ENCODE measurements around the gene MUC20. TPM values are rescaled to one million over a fixed set of nuclear protein-coding genes. Genes with fewer than 3 reads are reported as not detected.
A peak's percentile ranks its signal among the peaks of the same experiment; 100 is the strongest.

MUC20 gene
- total RNA-seq, 1 experiment from 2014 or later: 176 TPM

GRCh38 chr3:195703776-195704175 is 17.0 kb upstream of the MUC20 start:
- POLR2A ChIA-PET (ENCODE audit: unreplicated experiment): interaction anchor here (0.6 kb wide), 1 partner anchor 13 kb away, joined by 3 read pairs; no protein-coding TSS in a partner anchor
- no peak overlapping the region for H3K4me2 ChIP-seq
- no TSS peak for BruUV-seq (replicated peaks)

GRCh38 chr3:195704433-195704999 is 16.3 kb upstream of the MUC20 start:
- H3K9me3 ChIP-seq (ENCODE audit: insufficient read depth, low read depth): no peaks in the 10 kb centered on the region
- H3K4me1 ChIP-seq (replicated peaks; ENCODE audit: insufficient read depth): peaks cover 5% of the 10 kb centered on the region
- H3K4me2 ChIP-seq: no peak overlapping the region
- H3K9me2 ChIP-seq (ENCODE audit: insufficient read depth): no peaks in the 10 kb centered on the region
- no peaks in the 10 kb centered on the region for H3K27me3 ChIP-seq (ENCODE audit: insufficient read depth, low read depth)
- H4K20me1 ChIP-seq (ENCODE audit: insufficient read depth): no peaks in the 10 kb centered on the region
- H3K36me3 ChIP-seq (ENCODE audit: low read depth): peaks cover 6% of the 10 kb centered on the region; the same call in 1 of the 2 replicates
- H2AFZ ChIP-seq: no peak overlapping the region
- TF ChIP-seq EZH2 (IDR thresholded peaks at IDR 0.05; ENCODE audit: low read depth) (no peak), CTCF (conservative IDR thresholded peaks at IDR 0.05) (no peak)
- DNase-seq: peak in 1 of 2 experiments; percentile 36
- intact Hi-C loops (cut with micrococcal nuclease; ENCODE audit: unreplicated experiment): no loop called here
- H3F3A ChIP-seq (ENCODE audit: insufficient read depth, low read depth): peaks cover 39% of the 10 kb centered on the region; the same call in 1 of the 2 replicates
- no peak overlapping the region for H3K4me3 ChIP-seq
- no TSS peak for BruUV-seq (replicated peaks)
- no peak overlapping the region for H3K27ac ChIP-seq
- ChIA-PET POLR2A (ENCODE audit: unreplicated experiment) (interaction anchor here (0.6 kb wide), 1 partner anchor 1748 kb away, joined by 5 read pairs; no protein-coding TSS in a partner anchor), CTCF (no interaction called here)
- no peaks in the 10 kb centered on the region for H3K79me2 ChIP-seq (ENCODE audit: low read depth)

More at GRCh38 chr3:195703776-195704175, 17.0 kb upstream of the MUC20 start:
- Histone ChIP-seq H2AFZ (no peak overlapping the region), H3K4me1 (replicated peaks; ENCODE audit: insufficient read depth) (peaks cover 12% of the 10 kb centered on the region), H3F3A (ENCODE audit: insufficient read depth, low read depth) (peaks cover 46% of the 10 kb centered on the region), H3K9me2 (ENCODE audit: insufficient read depth) (no peaks in the 10 kb centered on the region), H3K4me3 (no peak overlapping the region), H3K9me3 (ENCODE audit: insufficient read depth, low read depth) (no peaks in the 10 kb centered on the region), H3K27ac (no peak overlapping the region), H3K27me3 (ENCODE audit: insufficient read depth, low read depth) (no peaks in the 10 kb centered on the region), H3K79me2 (ENCODE audit: low read depth) (no peaks in the 10 kb centered on the region), H4K20me1 (ENCODE audit: insufficient read depth) (no peaks in the 10 kb centered on the region), H3K36me3 (ENCODE audit: low read depth) (peaks cover 6% of the 10 kb centered on the region; the same call in 1 of the 2 replicates)
- TF ChIP-seq CTCF (conservative IDR thresholded peaks at IDR 0.05): no peak
- TF ChIP-seq EZH2 (IDR thresholded peaks at IDR 0.05; ENCODE audit: low read depth): no peak
- intact Hi-C loops (cut with micrococcal nuclease; ENCODE audit: unreplicated experiment): no loop called here
- CTCF ChIA-PET: interaction anchor here (0.8 kb wide), 1 partner anchor 17 kb away, joined by 5 read pairs; the partner anchor contains the start of gene MUC20
- peak in 1 of 2 experiments; percentile 31 for DNase-seq

GRCh38 chr3:195705081-195705991 is 15.4 kb upstream of the MUC20 start:
- no peaks in the 10 kb centered on the region; the same call in 1 of the 2 replicates for H3K36me3 ChIP-seq (ENCODE audit: low read depth)
- no peaks in the 10 kb centered on the region for H3K79me2 ChIP-seq (ENCODE audit: low read depth)
- no peak overlapping the region for H3K4me2 ChIP-seq
- POLR2A ChIA-PET (ENCODE audit: unreplicated experiment): interaction anchor here (0.6 kb wide), 1 partner anchor 1749 kb away, joined by 5 read pairs; no protein-coding TSS in a partner anchor
- no peaks in the 10 kb centered on the region for H4K20me1 ChIP-seq (ENCODE audit: insufficient read depth)
- intact Hi-C loops (cut with micrococcal nuclease; ENCODE audit: unreplicated experiment): no loop called here
- TF ChIP-seq EZH2 (IDR thresholded peaks at IDR 0.05; ENCODE audit: low read depth) (no peak), CTCF (conservative IDR thresholded peaks at IDR 0.05) (no peak)
- H3K9me2 ChIP-seq (ENCODE audit: insufficient read depth): no peaks in the 10 kb centered on the region
- no peak overlapping the region for H3K4me3 ChIP-seq
- H3F3A ChIP-seq (ENCODE audit: insufficient read depth, low read depth): peaks cover 31% of the 10 kb centered on the region; the same call in 1 of the 2 replicates
- no TSS peak for BruUV-seq (replicated peaks)
- DNase-seq: no peak
- H3K9me3 ChIP-seq (ENCODE audit: insufficient read depth, low read depth): no peaks in the 10 kb centered on the region
- CTCF ChIA-PET: no interaction called here
- no peak overlapping the region for H2AFZ ChIP-seq
- H3K27ac ChIP-seq: no peak overlapping the region
- no peaks in the 10 kb centered on the region for H3K4me1 ChIP-seq (replicated peaks; ENCODE audit: insufficient read depth)
- no peaks in the 10 kb centered on the region for H3K27me3 ChIP-seq (ENCODE audit: insufficient read depth, low read depth)
